ENCODE results near the gene ASS1.

ASS1 gene

DNA sequence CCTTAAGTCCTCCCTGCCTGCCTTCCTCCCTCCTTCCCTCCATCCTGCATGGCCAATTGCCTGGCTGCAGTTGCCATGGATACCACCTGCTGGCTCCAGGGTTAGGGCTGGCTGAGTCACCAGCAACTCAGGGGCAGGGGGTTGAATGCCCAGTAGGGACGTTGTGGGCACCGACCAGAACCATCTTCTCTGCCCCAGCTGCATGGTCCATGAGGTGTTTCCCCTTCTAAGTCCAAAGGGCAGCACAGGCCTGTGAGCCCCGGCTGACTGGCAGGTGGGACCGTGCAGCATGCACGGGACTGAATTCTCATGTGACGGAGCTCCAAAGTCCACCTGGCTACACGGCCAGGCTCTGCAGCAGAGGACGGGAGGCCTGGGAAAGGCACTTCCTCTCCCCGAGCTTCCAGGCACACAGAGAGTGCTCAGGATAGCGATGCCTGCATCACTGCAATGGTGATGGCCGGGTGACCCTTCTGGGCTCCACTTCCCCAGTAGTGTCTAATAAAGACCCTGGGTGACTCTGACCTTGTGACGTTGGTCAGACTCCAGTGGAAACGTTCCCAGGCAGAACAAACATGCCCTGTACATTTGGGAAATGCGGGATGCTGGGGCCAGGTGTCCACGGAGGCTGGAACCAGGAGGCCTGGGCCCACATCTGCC, 5.7 kb downstream of the ASS1 start:
- CTCF ChIA-PET = interaction anchor here (1.2 to 2.5 kb wide), 3 partner anchors 10 to 342 kb away, joined by 3 to 17 read pairs (median 4); no protein-coding TSS in a partner anchor
- TF ChIP-seq, protein P1, sequence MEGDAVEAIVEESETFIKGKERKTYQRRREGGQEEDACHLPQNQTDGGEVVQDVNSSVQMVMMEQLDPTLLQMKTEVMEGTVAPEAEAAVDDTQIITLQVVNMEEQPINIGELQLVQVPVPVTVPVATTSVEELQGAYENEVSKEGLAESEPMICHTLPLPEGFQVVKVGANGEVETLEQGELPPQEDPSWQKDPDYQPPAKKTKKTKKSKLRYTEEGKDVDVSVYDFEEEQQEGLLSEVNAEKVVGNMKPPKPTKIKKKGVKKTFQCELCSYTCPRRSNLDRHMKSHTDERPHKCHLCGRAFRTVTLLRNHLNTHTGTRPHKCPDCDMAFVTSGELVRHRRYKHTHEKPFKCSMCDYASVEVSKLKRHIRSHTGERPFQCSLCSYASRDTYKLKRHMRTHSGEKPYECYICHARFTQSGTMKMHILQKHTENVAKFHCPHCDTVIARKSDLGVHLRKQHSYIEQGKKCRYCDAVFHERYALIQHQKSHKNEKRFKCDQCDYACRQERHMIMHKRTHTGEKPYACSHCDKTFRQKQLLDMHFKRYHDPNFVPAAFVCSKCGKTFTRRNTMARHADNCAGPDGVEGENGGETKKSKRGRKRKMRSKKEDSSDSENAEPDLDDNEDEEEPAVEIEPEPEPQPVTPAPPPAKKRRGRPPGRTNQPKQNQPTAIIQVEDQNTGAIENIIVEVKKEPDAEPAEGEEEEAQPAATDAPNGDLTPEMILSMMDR (IDR thresholded peaks at IDR 0.05; ENCODE audit: insufficient read depth, low read length, missing control alignments) = no peak
- H3K4me3 ChIP-seq (ENCODE audit: low read depth, low read length) = no peak overlapping the region
- DNase-seq (ENCODE audit: low read depth, low spot score) = no peak
- POLR2A ChIA-PET = no interaction called here

DNA sequence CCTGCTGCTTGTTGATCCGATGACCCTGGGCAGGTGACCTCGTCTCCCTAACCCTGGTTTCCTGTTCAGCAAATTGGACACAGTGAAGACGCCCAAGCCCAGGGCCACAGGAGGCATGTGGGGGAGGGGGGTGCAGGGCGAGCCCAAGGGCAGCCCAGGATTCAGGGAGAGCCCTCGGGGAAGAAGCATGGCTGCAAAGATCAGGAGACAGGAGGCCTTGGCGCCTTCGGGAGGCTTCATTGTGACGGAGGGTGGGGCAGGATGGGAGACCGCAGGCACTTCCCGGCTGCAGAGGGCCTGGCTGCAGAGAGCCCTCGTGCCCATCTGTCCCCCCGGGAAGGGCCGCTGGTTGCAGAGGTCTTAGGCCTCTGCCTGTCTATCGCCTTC, 6.2 kb downstream of the ASS1 start:
- POLR2A ChIA-PET = no interaction called here
- CTCF ChIA-PET = interaction anchor here (3.1 kb wide), 1 partner anchor 12 kb away, joined by 36 read pairs; no protein-coding TSS in a partner anchor
- TF ChIP-seq, protein P1 (IDR thresholded peaks at IDR 0.05; ENCODE audit: insufficient read depth, low read length, missing control alignments) = no peak
- DNase-seq (ENCODE audit: low read depth, low spot score) = no peak
- no peak overlapping the region for H3K4me3 ChIP-seq (ENCODE audit: low read depth, low read length)

GRCh38 chr9:130451509-130452388, 7.0 kb downstream of the ASS1 start:
- peak; percentile 63 for DNase-seq (ENCODE audit: low read depth, low spot score)
- POLR2A ChIA-PET = no interaction called here
- CTCF ChIA-PET = interaction anchor here (1.0 to 3.1 kb wide), 4 partner anchors 11 to 249 kb away, joined by 3 to 36 read pairs (median 8); no protein-coding TSS in a partner anchor
- no peak overlapping the region for H3K4me3 ChIP-seq (ENCODE audit: low read depth, low read length)
- TF ChIP-seq, protein P1 (IDR thresholded peaks at IDR 0.05; ENCODE audit: insufficient read depth, low read length, missing control alignments) = peak; percentile 57

DNA sequence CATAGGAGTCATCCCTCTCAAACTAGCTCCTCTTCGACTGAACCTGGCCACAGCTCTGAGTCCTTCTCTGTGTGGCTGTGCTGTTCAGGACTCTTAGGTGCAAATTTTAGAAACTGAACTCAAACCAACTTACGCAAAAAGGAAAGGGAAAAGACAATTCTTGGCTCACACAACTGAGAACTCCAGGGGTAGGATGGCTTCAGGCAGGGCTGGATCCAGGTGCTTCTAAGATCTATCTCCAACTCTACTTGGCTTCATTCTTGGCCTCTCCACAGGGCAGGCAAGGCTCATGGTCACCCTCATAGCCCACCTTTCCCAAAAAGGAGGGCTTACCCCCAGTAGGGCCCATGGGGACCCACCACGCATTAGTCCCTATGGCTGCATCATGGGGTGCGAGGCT, 8.1 kb downstream of the ASS1 start:
- TF ChIP-seq, protein P1 (IDR thresholded peaks at IDR 0.05; ENCODE audit: insufficient read depth, low read length, missing control alignments) = no peak
- POLR2A ChIA-PET = no interaction called here
- no peak for DNase-seq (ENCODE audit: low read depth, low spot score)
- CTCF ChIA-PET = interaction anchor here (1.5 to 3.1 kb wide), 5 partner anchors 10 to 248 kb away, joined by 5 to 36 read pairs (median 11); no protein-coding TSS in a partner anchor
- no peak overlapping the region for H3K4me3 ChIP-seq (ENCODE audit: low read depth, low read length)

- ChIA-PET CTCF (interaction anchor here (0.9 to 3.1 kb wide), 5 partner anchors 9 to 231 kb away, joined by 3 to 36 read pairs (median 11); no protein-coding TSS in a partner anchor), POLR2A (interaction anchor here (0.6 kb wide), 1 partner anchor 278 kb away, joined by 4 read pairs; no protein-coding TSS in a partner anchor)
- DNase-seq (ENCODE audit: low read depth, low spot score) = no peak
- no peak overlapping the region for H3K4me3 ChIP-seq (ENCODE audit: low read depth, low read length)
- TF ChIP-seq, protein P1 (IDR thresholded peaks at IDR 0.05; ENCODE audit: insufficient read depth, low read length, missing control alignments) = no peak
Observed at GRCh38 chr9:130453487-130453886, 8.7 kb downstream of the ASS1 start.

Data from AG04449 (cell line).